Bronchial epithelial cell (primary cell): ENCODE measurements around the gene HIP1. TPM values are rescaled to one million over a fixed set of nuclear protein-coding genes. Genes with fewer than 3 reads are reported as not detected.

Source experiments
- DNase-seq: peaks from one replicate; pipeline ENCODE4 v3.0.0-alpha.2; 2010; ENCODE audit warnings: low read depth
- FAIRE-seq: peaks from 2 replicates; lab custom pipeline; 2011; peaks lifted over from hg19 to GRCh38; lab: Jason Lieb, UNC
- H3K27me3 ChIP-seq: 2 replicates; pipeline ENCODE4 v1.5.1; 2011; ENCODE audit warnings: low read length; ENCODE audit not compliant: control insufficient read depth, insufficient read depth
- H3K36me3 ChIP-seq: 2 replicates; pipeline ENCODE4 v1.5.1; 2011; ENCODE audit warnings: low read length; ENCODE audit not compliant: control insufficient read depth, insufficient read depth
- H3K4me3 ChIP-seq: 2 replicates; pipeline ENCODE4 v1.5.1; 2011; ENCODE audit warnings: mild to moderate bottlenecking, low read depth, low read length, control low read depth
- total RNA-seq: library from RNA; depleted of rRNA; stranded (reverse); fragments of >200 nt; gene quantifications from 2 replicates; pipeline ENCODE4 v1.2.1, GENCODE V29; 2014
- TF ChIP-seq, protein P1 (sequence below): IDR thresholded peaks from 2 replicates; pipeline ENCODE4 v1.5.1; 2011; ENCODE audit warnings: mild to moderate bottlenecking, moderate library complexity, low read length, control low read depth, inconsistent platforms; ENCODE audit not compliant: insufficient read depth, severe bottlenecking

The HIP1 gene
- total RNA-seq, 1 donor from 2014 or later, result 3.2 TPM

DNA sequence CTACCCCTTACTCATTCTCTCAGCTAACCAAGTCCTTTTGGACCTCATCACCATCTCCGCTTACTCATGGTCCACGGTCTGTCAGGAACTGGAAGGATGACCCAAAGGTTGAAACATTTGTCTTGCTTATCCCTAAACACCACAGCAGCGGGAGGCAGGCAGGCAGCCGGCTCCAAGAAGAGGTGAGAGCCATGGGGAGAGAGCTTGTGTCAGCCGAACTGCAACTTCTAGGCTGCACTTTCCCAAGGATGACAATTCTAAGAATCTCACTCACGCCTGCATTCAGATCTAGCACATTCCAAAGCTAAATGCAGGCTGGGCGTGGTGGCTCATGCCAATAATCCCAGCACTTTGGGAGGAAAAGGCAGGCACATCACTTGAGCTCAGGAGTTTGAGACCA is 160.7 kb downstream of the HIP1 start:
- FAIRE-seq (no peak), DNase-seq (no peak)
- Histone ChIP-seq H3K36me3 (no peaks in the 10 kb centered on the region), H3K4me3 (no peak overlapping the region), H3K27me3 (no peaks in the 10 kb centered on the region)
- TF ChIP-seq, protein P1, sequence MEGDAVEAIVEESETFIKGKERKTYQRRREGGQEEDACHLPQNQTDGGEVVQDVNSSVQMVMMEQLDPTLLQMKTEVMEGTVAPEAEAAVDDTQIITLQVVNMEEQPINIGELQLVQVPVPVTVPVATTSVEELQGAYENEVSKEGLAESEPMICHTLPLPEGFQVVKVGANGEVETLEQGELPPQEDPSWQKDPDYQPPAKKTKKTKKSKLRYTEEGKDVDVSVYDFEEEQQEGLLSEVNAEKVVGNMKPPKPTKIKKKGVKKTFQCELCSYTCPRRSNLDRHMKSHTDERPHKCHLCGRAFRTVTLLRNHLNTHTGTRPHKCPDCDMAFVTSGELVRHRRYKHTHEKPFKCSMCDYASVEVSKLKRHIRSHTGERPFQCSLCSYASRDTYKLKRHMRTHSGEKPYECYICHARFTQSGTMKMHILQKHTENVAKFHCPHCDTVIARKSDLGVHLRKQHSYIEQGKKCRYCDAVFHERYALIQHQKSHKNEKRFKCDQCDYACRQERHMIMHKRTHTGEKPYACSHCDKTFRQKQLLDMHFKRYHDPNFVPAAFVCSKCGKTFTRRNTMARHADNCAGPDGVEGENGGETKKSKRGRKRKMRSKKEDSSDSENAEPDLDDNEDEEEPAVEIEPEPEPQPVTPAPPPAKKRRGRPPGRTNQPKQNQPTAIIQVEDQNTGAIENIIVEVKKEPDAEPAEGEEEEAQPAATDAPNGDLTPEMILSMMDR, result no peak

DNA sequence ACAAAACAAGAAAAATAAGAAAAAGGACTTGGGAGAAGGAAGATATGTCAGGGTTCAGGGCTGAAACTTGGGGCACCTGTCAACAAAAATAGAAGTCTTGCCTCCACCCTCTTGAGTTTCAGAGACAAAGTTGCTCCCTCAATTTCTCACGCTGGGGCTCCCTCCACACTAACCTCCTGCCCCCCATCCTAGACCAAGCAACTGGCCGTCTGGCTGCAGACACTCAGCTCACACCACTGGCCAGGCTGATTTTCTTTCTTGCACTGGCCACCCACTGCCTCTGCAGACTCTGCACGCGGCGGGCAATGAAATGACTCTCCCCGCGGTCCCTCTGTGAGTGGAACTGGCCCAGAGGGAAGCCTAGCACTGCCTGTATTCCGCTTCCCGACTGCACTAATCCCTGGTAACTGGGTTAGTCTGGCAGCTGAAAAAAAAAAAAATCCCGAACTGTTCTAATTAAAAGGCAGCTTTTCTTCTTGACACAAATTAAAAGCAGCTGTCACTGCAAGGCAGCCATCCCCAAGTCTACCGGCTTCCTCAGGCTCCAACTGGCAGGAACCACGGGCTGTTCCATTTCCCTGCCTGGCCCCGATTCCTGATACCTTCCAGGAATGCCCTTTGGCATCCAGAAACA is 163.1 kb downstream of the HIP1 start:
- H3K27me3 ChIP-seq, result no peaks in the 10 kb centered on the region
- no peaks in the 10 kb centered on the region for H3K36me3 ChIP-seq
- FAIRE-seq, result no peak
- H3K4me3 ChIP-seq, result no peak overlapping the region
- TF ChIP-seq, protein P1, result no peak
- DNase-seq, result no peak

DNA sequence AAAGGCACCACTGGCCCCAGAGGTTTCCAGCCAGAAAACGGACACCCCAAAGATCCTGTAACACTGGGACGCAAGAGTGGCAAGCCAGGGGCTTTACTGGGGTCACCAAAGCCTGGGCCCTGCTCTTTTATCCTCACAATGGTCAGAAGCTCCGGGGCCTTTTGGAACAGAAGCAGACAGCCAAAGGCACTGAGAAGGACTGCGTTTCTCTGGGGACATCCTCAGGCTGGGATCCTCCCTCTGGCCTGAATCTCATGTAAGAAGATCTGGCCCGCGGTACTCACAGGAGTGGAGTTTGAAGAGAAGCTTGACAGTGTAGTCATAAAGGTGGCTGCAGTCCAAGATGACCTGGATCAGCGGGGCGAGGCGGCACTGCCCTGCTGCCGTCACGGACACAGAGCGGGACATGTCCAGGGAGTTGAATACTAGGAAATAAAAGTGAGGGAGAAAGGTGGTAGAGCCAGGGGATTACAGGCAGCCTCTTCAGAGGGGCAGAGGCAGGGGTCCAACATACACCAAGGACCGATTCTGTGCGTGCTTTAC is 165.2 kb downstream of the HIP1 start:
- DNase-seq, result no peak

DNA sequence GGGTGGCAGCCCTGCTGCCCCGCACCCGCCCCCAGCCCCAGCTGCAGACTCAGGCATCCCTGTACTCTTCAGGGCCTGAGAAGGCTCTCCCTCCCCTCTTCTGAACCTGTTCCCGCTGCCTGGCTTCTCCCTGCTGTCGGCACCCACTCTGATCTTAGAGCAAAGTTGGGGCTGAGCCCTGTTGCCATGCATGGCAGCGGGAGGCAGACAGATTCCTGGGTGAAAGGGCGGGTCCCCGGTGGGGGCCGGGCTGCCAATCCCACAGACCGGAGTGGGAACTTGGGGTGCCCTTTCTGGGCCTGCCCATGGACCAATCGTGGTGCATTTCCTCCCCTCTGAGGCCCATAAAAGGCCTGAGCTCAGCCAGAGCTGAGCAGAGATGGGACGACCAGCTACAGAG is 165.9 kb downstream of the HIP1 start:
- FAIRE-seq (no peak), DNase-seq (no peak)
- H3K4me3 ChIP-seq, result no peak overlapping the region
- no peaks in the 10 kb centered on the region for H3K36me3 ChIP-seq
- no peaks in the 10 kb centered on the region for H3K27me3 ChIP-seq
- TF ChIP-seq, protein P1, result no peak

More for the DNA sequence above, 165.2 kb downstream of the HIP1 start:
- no peaks in the 10 kb centered on the region for H3K27me3 ChIP-seq
- H3K36me3 ChIP-seq, result no peaks in the 10 kb centered on the region
- TF ChIP-seq, protein P1, result no peak
- no peak overlapping the region for H3K4me3 ChIP-seq
- FAIRE-seq, result no peak

DNA sequence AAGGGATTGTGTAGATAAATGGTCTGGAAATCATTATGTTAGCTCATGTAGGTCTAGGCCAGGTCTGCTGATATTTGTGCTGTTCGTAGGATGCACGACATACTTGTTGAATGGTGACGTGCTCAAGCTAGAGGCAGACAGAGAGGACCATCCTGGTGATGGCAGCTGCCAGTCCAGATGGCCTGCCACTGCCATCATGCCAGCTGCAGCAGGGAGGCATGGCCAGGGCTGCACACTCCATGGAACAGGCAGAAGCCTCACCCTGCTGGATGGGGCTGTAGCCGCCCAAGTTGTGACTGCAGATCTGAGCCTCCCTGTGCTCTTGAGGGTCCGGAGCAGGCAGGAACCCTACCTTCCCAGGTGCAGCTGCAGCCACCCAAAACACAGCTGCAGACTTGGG is 166.3 kb downstream of the HIP1 start:
- FAIRE-seq (no peak), DNase-seq (no peak)
- no peaks in the 10 kb centered on the region for H3K36me3 ChIP-seq
- no peaks in the 10 kb centered on the region for H3K27me3 ChIP-seq
- TF ChIP-seq, protein P1, result no peak
- no peak overlapping the region for H3K4me3 ChIP-seq
